HG03521 (cell line): ENCODE data around the gene SPOCK1.

Experiments
- ATAC-seq: cut with Tn5 transposase; IDR thresholded peaks from one replicate; pipeline ENCODE4 v1.9.1; 2021; ENCODE audit warnings: mild to moderate bottlenecking, moderate library complexity; ENCODE audit not compliant: unreplicated experiment

Gene SPOCK1

GRCh38 chr5:137206030-137206715 is 293.0 kb downstream of the SPOCK1 start:
- ATAC-seq: no peak

GRCh38 chr5:137205231-137206027 is 293.7 kb downstream of the SPOCK1 start:
- no peak for ATAC-seq

GRCh38 chr5:137203011-137203632 is 296.0 kb downstream of the SPOCK1 start:
- no peak for ATAC-seq

- no peak for ATAC-seq
These were observed 297.2 kb downstream of the SPOCK1 start for GRCh38 chr5:137201876-137202275.

GRCh38 chr5:137200906-137201700 is 298.0 kb downstream of the SPOCK1 start:
- ATAC-seq: no peak

GRCh38 chr5:137199966-137200365 is 299.2 kb downstream of the SPOCK1 start:
- no peak for ATAC-seq

GRCh38 chr5:137199201-137199600 is 299.9 kb downstream of the SPOCK1 start:
- no peak for ATAC-seq

GRCh38 chr5:137195483-137195882 is 303.6 kb downstream of the SPOCK1 start:
- ATAC-seq: no peak

- no peak for ATAC-seq
These were observed 304.8 kb downstream of the SPOCK1 start for GRCh38 chr5:137194300-137194699.

GRCh38 chr5:137192293-137192743 is 306.8 kb downstream of the SPOCK1 start:
- ATAC-seq: no peak

- no peak for ATAC-seq
These were observed 307.9 kb downstream of the SPOCK1 start for GRCh38 chr5:137191179-137191578.

- no peak for ATAC-seq
These were observed 308.7 kb downstream of the SPOCK1 start for GRCh38 chr5:137190441-137190840.

- no peak for ATAC-seq
These were observed 309.1 kb downstream of the SPOCK1 start for GRCh38 chr5:137190031-137190430.

- ATAC-seq: no peak
These were observed 310.6 kb downstream of the SPOCK1 start for GRCh38 chr5:137188566-137188965.

- ATAC-seq: no peak
These were observed 312.2 kb downstream of the SPOCK1 start for GRCh38 chr5:137186759-137187461.

GRCh38 chr5:137185193-137185592 is 313.9 kb downstream of the SPOCK1 start:
- ATAC-seq: no peak

- no peak for ATAC-seq
These were observed 314.4 kb downstream of the SPOCK1 start for GRCh38 chr5:137184734-137185133.

- ATAC-seq: no peak
These were observed 316.6 kb downstream of the SPOCK1 start for GRCh38 chr5:137182576-137182975.

- no peak for ATAC-seq
These were observed 317.5 kb downstream of the SPOCK1 start for GRCh38 chr5:137181667-137182066.

- ATAC-seq: no peak
These were observed 319.9 kb downstream of the SPOCK1 start for GRCh38 chr5:137179203-137179602.
